Adipocyte (in vitro differentiated cells): ENCODE results near the gene AMOTL2.

Source experiments
- DNase-seq: peaks from one replicate; pipeline ENCODE4 v3.0.0-alpha.2; 2015; ENCODE audit warnings: low read depth
- H3K27me3 ChIP-seq: replicated peaks from 2 replicates; pipeline ENCODE4 v1.7.0; 2013; ENCODE audit warnings: mild to moderate bottlenecking, low read length, moderate library complexity; ENCODE audit not compliant: control insufficient read depth, insufficient read depth
- H3K36me3 ChIP-seq: 2 replicates; pipeline ENCODE4 v1.7.0; 2013; ENCODE audit warnings: low read length, mild to moderate bottlenecking, moderate library complexity; ENCODE audit not compliant: control insufficient read depth, insufficient read depth, severe bottlenecking
- H3K4me1 ChIP-seq: 2 replicates; pipeline ENCODE4 v1.7.0; 2013; ENCODE audit warnings: mild to moderate bottlenecking, low read length, moderate library complexity; ENCODE audit not compliant: control insufficient read depth, insufficient read depth
- H3K4me3 ChIP-seq: 2 replicates; pipeline ENCODE4 v1.7.0; 2013; ENCODE audit warnings: mild to moderate bottlenecking, low read length, moderate library complexity
- H3K9ac ChIP-seq: 2 replicates; pipeline ENCODE4 v1.7.0; 2013; ENCODE audit warnings: mild to moderate bottlenecking, low read length, moderate library complexity
- H3K9me3 ChIP-seq: 2 replicates; pipeline ENCODE4 v1.7.0; 2013; ENCODE audit warnings: mild to moderate bottlenecking, low read length, moderate library complexity; ENCODE audit not compliant: control insufficient read depth

Gene AMOTL2

GRCh38 chr3:134378384-134378783, 4.1 kb upstream of the AMOTL2 start:
- H3K9me3 ChIP-seq = peaks cover 7% of the 10 kb centered on the region
- H3K27me3 ChIP-seq = no peaks in the 10 kb centered on the region
- peak; percentile 25 for DNase-seq
- H3K4me3 ChIP-seq = no peak overlapping the region
- H3K4me1 ChIP-seq = peaks cover 7% of the 10 kb centered on the region
- no peak overlapping the region for H3K9ac ChIP-seq
- no peaks in the 10 kb centered on the region for H3K36me3 ChIP-seq

- Histone ChIP-seq H3K36me3 (no peaks in the 10 kb centered on the region), H3K27me3 (no peaks in the 10 kb centered on the region), H3K9me3 (peaks cover 7% of the 10 kb centered on the region), H3K9ac (no peak overlapping the region), H3K4me1 (peaks cover 7% of the 10 kb centered on the region), H3K4me3 (no peak overlapping the region)
- no peak for DNase-seq
These were observed 3.6 kb upstream of the AMOTL2 start for GRCh38 chr3:134377896-134378295.

GRCh38 chr3:134376786-134377426, 2.7 kb upstream of the AMOTL2 start:
- no peak overlapping the region for H3K4me3 ChIP-seq
- H3K36me3 ChIP-seq = peaks cover 4% of the 10 kb centered on the region
- peaks cover 7% of the 10 kb centered on the region for H3K4me1 ChIP-seq
- no peak overlapping the region for H3K9ac ChIP-seq
- H3K9me3 ChIP-seq = peaks cover 7% of the 10 kb centered on the region
- DNase-seq = no peak
- H3K27me3 ChIP-seq = no peaks in the 10 kb centered on the region

GRCh38 chr3:134376385-134376765, 2.1 kb upstream of the AMOTL2 start:
- Histone ChIP-seq H3K36me3 (peaks cover 9% of the 10 kb centered on the region), H3K27me3 (no peaks in the 10 kb centered on the region), H3K4me3 (no peak overlapping the region), H3K9me3 (peaks cover 7% of the 10 kb centered on the region), H3K4me1 (peaks cover 10% of the 10 kb centered on the region), H3K9ac (no peak overlapping the region)
- DNase-seq = no peak

- Histone ChIP-seq H3K27me3 (no peaks in the 10 kb centered on the region), H3K9ac (peak overlapping the region; percentile 99), H3K36me3 (peaks cover 15% of the 10 kb centered on the region), H3K9me3 (peaks cover 7% of the 10 kb centered on the region), H3K4me1 (peaks cover 16% of the 10 kb centered on the region), H3K4me3 (no peak overlapping the region)
- DNase-seq = no peak
These were observed 1.5 kb upstream of the AMOTL2 start for GRCh38 chr3:134375582-134376384.

- Histone ChIP-seq H3K36me3 (peaks cover 23% of the 10 kb centered on the region), H3K9ac (peak overlapping the region; percentile 99), H3K27me3 (no peaks in the 10 kb centered on the region), H3K4me3 (peak overlapping the region; percentile 91), H3K9me3 (peaks cover 2% of the 10 kb centered on the region), H3K4me1 (peaks cover 24% of the 10 kb centered on the region)
- no peak for DNase-seq
These were observed 739 bp upstream of the AMOTL2 start for GRCh38 chr3:134374791-134375581.

- H3K9ac ChIP-seq = peak overlapping the region; percentile 99
- H3K9me3 ChIP-seq = no peaks in the 10 kb centered on the region
- no peaks in the 10 kb centered on the region for H3K27me3 ChIP-seq
- peaks cover 39% of the 10 kb centered on the region for H3K4me1 ChIP-seq
- peaks cover 38% of the 10 kb centered on the region for H3K36me3 ChIP-seq
- H3K4me3 ChIP-seq = peak overlapping the region; percentile 91
- peak; percentile 95 for DNase-seq
These were observed 759 bp downstream of the AMOTL2 start for GRCh38 chr3:134373271-134374104.

- Histone ChIP-seq H3K4me3 (peak overlapping the region; percentile 91), H3K9ac (peak overlapping the region; percentile 99), H3K27me3 (no peaks in the 10 kb centered on the region), H3K4me1 (peaks cover 47% of the 10 kb centered on the region), H3K9me3 (no peaks in the 10 kb centered on the region), H3K36me3 (peaks cover 46% of the 10 kb centered on the region)
- no peak for DNase-seq
These were observed 1.6 kb downstream of the AMOTL2 start for GRCh38 chr3:134372396-134373270.

GRCh38 chr3:134371542-134372324, 2.5 kb downstream of the AMOTL2 start:
- H3K4me3 ChIP-seq = peak overlapping the region; percentile 91
- no peak for DNase-seq
- peak overlapping the region; percentile 99 for H3K9ac ChIP-seq
- H3K4me1 ChIP-seq = peaks cover 56% of the 10 kb centered on the region
- H3K9me3 ChIP-seq = no peaks in the 10 kb centered on the region
- H3K36me3 ChIP-seq = peaks cover 55% of the 10 kb centered on the region
- no peaks in the 10 kb centered on the region for H3K27me3 ChIP-seq
